Glomerular visceral epithelial cell (primary cell): Measurements from ENCODE around the gene PGBD5.

ENCODE experiments used
- DNase-seq: peaks from one replicate; pipeline ENCODE4 v3.0.0-alpha.2; 2016; ENCODE audit errors: extremely low spot score

PGBD5 gene

DNA sequence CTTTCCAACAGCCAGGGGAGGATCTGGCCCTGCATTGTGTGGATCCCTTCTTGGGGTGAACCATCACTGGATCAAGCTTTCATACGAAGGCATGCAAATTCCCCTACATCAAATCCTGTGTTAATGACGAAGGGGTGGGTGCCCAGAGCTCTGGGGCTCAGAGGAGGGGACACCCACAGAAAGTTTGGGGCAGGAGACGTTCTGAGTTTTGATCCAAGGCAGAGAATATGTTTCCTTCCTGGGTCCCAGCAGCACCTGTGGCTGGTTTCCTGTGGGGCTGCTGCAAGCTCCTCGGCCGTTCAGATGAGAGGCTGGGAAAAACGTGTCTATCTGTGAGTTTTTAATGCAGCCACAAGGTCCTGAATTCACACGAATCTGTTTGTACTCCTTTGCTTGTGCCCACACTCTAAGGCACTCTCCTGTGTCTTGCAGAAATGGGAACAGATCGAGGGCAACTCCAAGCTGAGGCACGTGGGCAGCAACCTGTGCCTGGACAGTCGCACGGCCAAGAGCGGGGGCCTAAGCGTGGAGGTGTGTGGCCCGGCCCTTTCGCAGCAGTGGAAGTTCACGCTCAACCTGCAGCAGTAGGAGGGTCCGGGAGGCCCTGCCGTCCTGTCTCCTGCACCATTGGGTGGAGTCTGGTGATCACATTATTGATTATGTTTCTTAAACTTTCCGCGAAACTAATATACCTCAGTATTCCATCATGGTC, 147.1 kb downstream of the PGBD5 start:
- no peak for DNase-seq

DNA sequence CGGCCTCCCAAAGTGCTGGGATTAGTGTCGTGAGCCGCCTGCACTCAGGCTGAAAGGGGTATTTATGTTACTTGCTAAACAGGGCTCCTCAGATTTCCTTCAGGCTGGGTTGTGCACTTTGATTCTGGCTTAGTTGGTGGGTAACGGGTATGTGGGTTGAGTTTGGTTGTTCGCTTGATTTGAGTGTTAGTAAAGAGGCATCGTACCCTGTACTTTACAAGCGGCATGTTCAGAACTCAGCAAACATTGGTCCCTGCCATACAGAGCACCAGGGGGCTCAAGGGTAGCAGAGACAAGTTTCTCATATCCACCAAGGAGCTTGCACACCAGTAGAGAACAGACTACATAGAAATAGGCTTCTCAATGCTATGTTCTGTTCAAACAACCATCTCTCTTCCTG, 147.8 kb downstream of the PGBD5 start:
- DNase-seq = no peak

DNA sequence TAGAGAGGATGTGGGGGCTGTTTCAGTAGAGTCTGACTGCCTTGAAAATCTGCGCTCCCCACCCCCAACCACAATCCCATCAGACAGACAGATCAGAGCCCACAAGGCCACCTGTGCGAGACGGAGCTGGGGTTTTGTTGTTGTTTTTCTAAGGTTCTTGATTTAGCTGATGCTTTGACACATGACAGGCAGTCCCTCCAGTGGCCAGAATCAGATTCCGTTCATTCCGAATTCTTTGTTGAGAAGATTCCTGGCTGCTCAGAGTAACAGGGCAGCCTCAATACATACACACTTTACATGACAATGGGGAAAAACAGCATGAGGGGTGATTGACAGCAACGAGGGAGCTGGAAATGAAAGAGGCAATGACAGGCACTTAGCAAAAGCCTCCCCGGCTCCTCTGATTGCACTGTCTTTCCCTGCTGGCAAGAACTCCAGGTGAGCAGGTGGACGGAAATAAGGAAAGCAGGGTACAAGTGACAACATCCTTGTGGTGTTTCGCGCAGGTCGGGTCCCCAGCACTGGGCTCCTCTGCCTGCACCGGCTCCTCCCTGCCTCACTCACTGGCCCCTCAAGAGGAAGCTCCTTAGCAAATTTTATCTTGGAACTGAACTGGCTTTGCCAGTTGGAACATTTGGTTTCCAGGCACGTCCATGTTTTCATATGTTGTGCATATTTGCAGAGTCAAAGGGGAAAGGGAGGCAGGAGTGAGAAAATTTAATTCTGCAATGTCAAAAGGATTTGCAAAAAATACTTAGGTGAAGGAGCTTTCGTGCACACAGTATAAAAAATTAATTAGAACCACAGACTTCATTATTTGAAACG, 148.7 kb downstream of the PGBD5 start:
- DNase-seq = no peak

DNA sequence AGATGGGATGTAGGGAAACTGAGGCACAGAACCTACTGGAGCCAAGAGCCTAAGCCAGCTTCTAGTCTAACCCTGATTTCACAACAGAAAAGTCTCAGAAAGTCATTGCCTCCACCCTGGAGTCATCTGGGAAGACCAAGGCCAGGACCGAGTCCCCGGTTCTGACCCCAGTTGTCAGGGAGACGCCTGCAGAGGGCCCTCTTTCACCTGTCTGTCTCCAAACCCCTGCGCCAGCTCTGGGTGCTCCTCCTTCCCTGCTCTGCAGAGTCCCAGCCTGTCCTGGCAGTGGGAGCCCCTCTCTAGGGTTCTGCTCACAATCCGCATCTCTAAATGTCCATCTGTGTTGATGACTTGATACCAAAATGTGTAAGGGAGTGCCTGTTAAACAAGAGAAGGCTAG, 149.7 kb downstream of the PGBD5 start:
- no peak for DNase-seq

DNA sequence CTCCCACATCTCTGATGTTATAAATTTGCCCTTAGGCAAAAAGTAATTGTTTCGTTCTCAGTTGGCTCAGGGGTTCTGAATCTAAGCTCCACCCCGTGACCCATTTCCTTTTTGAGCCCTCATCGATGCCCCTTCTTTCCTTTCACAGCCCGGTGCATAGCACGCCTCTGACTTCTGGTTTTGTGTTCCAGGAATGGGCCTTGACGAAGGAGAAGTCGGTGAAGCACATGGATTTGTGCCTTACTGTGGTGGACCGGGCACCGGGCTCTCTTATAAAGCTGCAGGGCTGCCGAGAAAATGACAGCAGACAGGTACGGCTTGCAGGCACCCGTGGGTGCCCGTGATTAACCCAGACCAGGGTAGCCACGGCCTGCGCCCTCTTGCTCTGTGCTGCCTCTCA, 151.9 kb downstream of the PGBD5 start:
- DNase-seq = no peak

DNA sequence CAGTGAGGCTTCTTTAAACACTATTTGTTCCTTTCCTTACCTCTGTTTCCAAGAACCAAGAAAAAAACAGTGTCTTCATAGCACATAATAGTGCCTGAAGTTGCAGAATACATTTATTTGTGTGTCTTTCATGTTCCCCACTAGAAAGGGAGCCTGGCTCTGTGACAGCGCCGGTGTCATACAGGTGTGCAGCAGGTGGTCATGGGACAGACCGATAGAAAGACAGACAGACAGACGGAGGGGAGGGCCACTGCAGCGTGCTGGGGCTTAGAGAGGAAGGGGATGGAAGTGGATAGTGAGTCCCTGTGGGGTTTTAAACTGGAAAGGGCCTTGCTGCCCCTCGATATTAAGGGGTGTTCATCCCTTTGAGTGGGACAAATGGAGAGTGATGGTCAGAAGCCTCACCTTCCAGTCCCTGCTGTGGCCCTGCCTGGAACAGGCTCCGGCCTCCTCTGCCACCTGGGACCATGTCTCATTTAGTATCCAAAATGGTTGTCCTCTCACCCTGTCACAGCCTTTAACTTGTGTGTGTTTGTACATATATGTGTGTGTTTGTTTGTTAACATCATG, 152.9 kb downstream of the PGBD5 start:
- DNase-seq = no peak

DNA sequence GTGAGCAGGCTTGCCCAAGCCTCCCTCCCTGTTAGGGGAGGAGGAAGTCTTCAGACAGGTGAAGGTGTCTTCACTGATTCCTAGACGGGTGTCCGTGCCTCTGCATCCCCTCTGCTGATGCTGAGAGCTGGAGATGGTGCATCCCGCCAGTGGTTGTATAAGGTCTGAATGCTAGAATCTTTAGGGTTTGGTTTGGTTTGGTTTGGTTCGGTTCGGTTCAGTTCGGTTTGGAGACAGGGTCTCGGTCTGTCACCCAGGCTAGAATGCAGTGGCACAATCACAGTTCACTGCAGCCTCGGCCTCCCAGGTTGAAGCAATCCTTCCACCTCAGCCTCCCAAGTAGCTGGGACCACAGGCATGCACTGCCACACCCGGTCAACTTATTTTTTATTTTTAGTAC, 153.6 kb downstream of the PGBD5 start:
- DNase-seq = no peak

DNA sequence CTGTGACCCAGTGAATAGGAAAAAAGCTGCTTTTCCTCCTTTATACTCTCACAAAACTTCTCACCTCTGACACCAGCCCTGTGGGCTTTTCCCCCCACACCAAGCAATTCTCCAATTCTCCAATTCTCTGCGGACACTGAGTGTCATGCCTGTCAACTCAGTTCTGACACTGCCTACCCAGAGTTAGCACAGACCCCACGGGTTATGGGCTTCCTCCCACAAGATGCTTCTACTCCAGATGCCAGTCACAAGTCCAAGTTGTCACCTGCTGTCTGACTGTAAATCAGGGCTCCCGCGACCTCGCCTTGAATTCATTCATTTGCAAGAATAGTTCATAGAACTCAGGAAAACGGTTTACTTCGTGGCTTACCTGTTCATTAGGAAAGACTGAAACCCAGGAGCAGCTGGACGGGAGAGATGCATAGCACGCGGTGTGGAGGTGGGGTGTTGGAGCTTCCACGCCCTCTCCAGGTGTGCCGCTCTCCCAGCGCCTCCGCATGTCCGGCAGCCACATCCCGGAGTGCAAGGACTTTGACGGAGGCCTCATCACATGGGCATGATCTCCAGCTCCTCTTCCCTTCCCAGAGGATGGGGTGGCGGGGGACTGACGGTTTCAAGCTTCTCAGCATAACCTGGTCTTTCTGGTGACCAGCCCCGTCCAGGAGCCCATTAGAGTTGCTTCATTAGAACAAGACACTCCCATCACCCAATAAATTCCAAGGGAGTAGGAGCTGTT, 154.7 kb downstream of the PGBD5 start:
- DNase-seq = no peak

DNA sequence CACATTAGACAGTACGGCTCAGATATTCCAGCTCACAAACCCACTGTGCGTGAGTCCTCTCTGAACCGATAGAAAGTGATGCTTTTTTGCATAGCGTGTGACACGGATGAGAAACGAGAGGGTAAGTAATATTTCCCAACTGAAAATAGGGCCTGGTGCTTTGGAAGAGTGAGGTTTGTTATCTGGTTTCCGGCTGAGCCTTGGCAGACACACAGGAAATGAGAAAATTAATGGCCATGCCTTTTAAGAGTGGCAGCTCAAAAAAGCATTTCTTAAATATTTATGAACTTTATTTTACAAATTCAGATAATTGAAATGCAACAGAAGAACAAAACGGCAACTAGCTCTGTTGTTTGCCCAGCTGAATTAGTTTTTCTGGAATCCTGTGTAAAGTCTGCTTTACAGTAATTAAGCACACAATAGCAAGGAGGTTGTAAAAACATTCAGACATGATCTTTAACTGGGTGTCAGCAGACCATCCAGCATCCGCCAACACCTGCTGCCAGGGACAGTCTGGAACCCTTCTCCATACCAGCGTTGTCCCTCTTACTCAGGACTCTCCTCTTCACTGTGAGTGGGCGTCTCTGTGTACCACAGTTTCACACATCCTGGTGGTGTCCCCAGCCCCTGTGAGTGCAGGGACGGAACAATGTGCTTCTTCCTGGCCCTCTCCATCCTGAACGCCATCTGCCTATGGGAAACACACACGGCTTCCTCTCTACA, 155.4 kb downstream of the PGBD5 start:
- no peak for DNase-seq

DNA sequence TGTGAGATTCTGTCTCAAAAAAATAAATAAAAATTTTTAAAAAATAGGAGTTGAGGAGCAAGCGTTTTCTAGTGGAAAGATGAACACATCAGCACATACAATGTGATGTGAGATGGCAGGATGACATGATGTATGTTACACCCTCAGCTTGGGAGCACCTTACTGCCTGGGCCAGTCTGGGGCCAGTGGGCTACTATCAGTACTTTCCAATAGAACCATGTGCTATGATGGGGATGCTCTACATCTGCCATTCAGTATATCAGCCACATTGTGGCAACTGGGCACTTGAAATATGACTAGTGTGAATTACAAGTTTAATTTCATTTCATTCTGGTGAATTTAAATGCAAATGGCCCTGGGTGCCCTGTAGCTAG, 156.0 kb downstream of the PGBD5 start:
- no peak for DNase-seq

DNA sequence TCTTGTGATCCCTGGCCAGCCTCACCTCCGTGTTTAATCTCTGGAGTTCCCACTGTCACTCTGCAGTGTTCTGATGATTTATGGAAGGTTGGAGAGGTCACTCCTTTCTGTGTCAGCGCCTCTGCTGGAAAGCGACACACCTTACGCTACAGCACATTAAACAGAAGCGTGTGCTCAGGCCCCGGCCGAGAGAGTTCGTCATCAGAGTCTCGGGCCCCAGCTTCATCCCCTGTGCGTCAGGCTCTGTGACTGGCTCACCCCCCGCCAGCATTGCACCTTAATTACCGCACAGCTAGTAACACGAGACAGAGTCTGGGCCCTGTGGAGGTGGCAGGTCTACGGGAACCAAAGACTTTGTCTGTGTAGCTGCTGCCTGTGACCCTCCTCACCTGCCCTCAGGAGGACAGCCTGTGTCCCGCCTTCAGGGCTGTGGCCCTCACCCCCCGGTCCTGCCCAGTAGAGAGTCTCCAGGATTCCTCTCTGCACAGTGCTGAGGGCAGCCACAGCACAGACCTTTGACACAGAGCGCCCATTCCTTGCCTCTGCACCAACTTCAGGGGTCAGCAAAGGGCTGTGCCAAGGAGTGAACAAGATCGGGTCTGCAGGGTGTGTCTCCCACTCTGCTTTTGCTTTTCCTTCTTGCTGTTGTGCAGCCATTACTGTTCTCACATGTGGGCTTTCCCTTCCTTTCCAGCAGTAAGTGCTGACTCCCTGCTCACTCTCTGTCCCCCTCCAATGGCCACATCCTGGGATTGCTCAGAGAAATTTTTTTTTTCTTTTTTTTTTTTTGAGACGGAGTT, 157.6 kb downstream of the PGBD5 start:
- peak; percentile 69 for DNase-seq

DNA sequence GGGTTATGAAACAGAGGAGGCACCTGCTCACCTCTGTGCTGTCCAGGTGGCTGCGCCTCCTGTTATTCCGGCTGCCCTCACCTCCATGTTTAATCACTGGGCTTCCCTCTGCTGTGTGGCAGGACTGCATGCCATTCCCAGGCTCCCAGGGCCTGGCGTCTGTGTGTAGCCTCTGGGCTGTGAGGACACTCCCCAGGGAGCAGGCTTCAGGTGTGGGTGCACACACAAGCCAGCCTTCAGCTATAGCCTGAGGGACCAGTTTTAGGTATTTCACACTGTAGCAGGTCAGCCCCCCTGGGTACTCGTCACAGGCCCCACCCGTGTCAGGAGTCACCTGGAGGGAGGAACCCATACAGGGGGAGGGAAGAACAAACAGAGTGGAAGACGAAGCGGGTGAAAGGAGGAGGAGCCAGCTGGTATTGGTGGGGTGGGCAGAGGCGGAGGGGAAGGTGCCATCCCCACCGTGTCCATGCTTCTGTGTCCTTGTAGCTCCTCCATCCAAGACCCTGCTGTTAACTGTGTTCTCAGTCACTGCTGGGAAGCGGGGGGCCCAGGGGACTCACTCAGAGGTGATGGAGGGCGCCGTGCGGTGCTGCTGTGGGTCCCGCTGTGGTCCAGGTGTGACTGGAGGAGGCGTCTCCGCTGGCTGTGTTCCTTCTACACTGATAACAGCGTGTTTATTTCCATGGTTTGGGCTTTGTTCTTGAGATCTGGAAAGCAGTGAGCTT, 158.6 kb downstream of the PGBD5 start:
- no peak for DNase-seq

DNA sequence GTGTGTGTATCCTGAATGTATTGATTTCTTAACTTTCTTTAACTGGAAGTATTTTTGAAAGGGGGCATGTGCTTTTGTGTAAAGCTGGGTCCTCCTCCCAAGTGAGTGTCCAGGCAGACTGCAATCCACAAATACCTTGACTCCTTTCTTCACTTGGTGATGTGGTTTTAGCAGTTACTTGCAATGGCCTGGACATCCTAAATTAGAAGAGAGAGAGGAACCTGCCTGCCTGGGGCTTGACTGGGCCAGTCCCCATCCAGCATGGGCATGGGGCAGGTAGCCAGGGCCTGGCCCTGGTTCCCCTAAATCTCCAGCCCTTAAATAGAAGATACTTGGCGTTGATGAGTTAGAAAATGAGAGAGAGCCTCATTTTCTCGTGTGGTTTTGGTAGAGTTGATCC, 159.7 kb downstream of the PGBD5 start:
- no peak for DNase-seq

DNA sequence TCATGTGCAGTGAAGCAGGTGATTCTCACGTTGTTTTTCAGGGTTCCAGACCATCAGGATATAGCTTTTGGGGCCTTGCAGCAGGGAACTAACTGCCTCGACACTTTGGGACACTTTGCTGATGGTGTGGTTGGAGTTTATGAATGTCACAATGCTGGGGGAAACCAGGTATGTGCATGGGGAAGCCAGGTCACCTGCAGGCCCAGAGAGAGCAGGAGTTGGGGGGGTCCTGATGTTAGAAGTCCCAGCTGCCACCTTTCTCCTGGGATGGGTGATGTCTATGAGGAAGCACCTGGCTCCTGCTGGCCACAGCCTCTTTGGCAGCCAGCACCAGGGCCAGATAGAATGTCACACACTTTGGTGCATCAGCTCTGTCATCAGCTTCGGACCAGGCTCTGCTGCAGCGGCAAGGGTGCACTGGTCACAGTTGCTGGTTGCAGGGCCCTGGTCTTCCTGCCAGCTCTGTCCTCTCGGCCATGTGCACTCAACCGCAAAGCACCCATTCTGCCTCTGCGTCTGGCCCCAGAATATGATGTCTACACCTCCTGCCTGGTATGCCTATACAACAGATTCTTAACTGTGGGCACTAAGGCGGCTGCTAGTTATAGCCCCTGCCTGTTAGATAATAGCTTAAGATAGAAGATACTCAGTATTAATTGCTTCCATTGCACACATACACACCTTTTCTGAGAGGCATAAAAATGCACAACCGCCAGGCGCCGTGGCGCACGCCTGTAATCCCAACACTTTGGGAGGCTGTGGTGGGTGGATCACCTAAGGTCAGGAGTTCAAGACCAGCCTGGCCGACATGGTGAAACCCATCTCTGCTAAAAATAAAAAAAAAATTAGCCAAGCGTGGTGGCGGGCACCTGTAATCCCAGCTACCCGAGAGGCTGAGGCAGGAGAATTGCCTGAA, 160.7 kb downstream of the PGBD5 start:
- DNase-seq = no peak
